Activated T-helper 2 cell treated with anti-CD3 and anti-CD28 coated beads, Interferon-gamma antibody, Interleukin-2, Interleukin-4, amounts not matched to agents 10 μg/mL and 5 μg/mL and 100 μg/mL, durations not matched to agents 14 hours and 24 hours and 36 hours (primary cell): Measurements from ENCODE around the gene EXOG. TPM values are rescaled to one million over a fixed set of nuclear protein-coding genes. Genes with fewer than 3 reads are reported as not detected.

Experiments used
- DNase-seq: peaks from one replicate; pipeline ENCODE4 v3.0.0; 2021; ENCODE audit warnings: low spot score
- H3K27ac Mint-ChIP-seq: one replicate; pipeline ENCODE4 v1.8.0; 2021; ENCODE audit warnings: mixed read lengths
- H3K27me3 Mint-ChIP-seq: one replicate; pipeline ENCODE4 v1.8.0; 2021; ENCODE audit warnings: low read depth, mixed read lengths
- H3K36me3 Mint-ChIP-seq: one replicate; pipeline ENCODE4 v1.8.0; 2021; ENCODE audit warnings: low read depth, mixed read lengths
- H3K4me1 Mint-ChIP-seq: one replicate; pipeline ENCODE4 v1.8.0; 2021; ENCODE audit warnings: low read depth, mixed read lengths
- H3K4me3 Mint-ChIP-seq: one replicate; pipeline ENCODE4 v1.8.0; 2021; ENCODE audit warnings: low read depth, mild to moderate bottlenecking, moderate library complexity, mixed read lengths
- H3K9me3 Mint-ChIP-seq: one replicate; pipeline ENCODE4 v1.8.0; 2021; ENCODE audit warnings: mixed read lengths
- intact Hi-C: fragments of 100-400 bp; cut with micrococcal nuclease; formaldehyde crosslinking; loops from one replicate; pipeline ENCODE4 v1.15.1; 2023
- total RNA-seq: library from RNA; stranded (reverse); gene quantifications from 2 replicates; pipeline ENCODE4 v1.2.3, GENCODE V29; 2022

The EXOG gene
- total RNA-seq, 1 donor from 2014 or later, result 13.7 TPM

DNA sequence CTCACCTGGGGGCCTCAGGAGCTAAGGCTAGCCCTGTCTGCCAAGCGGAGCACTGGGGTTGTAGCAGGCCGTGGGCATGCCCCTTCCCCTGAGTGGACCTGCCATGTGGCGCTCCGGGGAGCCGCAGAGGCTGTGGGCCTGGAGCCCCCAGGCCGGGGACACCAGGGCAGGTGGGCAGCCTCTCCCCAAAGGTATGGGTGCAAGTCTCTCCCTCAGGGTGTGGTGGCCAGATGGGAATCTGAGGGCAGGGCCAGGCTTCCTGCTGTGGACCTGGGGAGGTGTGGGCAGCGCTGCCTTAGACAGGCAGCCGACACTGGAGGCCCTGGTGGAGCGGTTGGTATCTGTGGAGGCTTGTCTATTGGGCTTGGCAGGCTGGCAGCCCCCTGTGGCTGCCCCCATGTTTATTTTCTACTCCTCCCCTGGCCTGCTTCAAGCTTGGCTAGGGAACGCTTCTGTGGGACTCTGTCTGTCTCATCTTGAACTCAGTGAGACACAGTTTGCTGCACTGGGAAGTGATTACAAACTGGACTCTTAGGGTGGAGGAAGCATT is 36.6 kb upstream of the EXOG start:
- H3K27me3 Mint-ChIP-seq, result peaks cover 3% of the 10 kb centered on the region

DNA sequence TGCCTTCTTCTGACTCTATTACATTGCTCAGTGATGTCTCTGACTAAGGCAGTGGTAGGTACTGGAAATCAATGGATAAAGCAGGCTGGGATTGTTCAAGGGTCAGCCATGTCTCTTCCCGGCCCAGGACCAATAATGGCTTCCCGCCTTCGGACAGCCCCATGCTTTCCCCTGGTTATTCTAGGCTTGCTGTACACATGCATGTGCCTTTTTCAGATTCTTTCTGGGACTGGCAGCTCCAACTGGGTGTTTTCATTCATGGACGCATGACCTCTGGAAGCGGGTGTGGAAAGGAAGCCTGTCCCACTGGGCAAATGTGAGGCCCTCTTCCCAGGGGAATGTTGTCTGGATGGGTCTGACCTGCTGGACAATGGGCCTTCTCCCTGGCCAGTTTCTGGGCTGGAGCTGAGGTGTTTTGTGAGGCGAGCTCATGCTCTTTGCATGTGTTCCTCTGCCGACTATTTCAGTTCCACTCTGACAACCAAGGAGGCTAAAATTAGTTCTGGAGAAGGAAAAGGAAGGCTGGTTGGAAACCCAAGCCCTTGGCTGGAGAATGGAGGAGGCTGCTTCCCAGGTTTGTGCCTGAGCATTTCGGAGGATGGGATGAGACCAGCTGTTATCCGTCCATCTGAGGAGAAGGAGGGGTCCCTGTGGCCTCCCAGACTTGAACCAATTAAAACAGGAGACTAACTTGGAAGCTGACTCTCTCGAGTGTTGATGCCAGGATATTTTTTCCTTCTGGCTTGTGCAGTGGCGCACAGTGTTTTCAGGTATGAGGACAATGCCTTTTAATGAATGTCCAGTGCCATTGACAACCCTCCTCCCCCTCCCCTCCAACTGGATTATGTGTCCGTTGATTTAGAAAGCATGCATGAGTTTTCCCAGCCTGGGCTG is 35.5 kb upstream of the EXOG start:
- Mint-ChIP-seq H3K27ac (no peak overlapping the region), H3K4me3 (no peak overlapping the region), H3K4me1 (peaks cover 8% of the 10 kb centered on the region), H3K36me3 (no peaks in the 10 kb centered on the region), H3K27me3 (peaks cover under 1% of the 10 kb centered on the region), H3K9me3 (peaks cover 8% of the 10 kb centered on the region)
- intact Hi-C loops, result no loop called here
- no peak for DNase-seq

More for the DNA sequence above, 36.6 kb upstream of the EXOG start:
- Mint-ChIP-seq H3K36me3 (no peaks in the 10 kb centered on the region), H3K4me1 (peaks cover 11% of the 10 kb centered on the region), H3K4me3 (no peak overlapping the region), H3K9me3 (peaks cover 4% of the 10 kb centered on the region), H3K27ac (no peak overlapping the region)
- DNase-seq, result no peak
- intact Hi-C loops, result no loop called here

DNA sequence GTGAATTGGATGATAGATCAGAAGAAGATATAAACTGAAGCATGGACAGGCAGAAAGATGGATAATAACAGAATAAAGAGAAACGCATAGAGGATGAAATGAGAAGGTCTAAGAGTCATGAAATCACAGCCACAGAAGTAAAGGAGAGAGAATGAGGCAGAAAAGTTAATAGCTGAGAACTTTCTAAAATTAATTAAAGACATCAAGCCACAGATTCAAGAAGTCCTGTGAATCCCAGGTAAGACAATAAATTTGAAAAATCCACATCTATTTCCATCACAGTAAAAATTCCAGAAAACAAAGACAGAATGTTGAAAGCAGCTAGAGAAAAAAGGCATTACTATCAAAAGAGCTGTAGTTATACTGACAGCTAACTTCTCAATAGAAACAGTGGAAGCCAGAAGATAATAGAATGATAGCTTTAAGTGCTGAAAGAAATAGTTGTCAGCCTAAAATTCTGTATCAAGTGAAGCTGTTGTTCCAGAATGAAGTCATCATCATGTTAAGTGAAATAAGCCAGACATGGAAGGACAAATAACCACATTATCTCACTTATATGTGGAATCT is 30.5 kb upstream of the EXOG start:
- no peak for DNase-seq
- Mint-ChIP-seq H3K9me3 (peaks cover 35% of the 10 kb centered on the region), H3K36me3 (peaks cover 11% of the 10 kb centered on the region), H3K27me3 (no peaks in the 10 kb centered on the region), H3K4me3 (no peak overlapping the region), H3K4me1 (no peaks in the 10 kb centered on the region), H3K27ac (no peak overlapping the region)
- intact Hi-C loops, result no loop called here

DNA sequence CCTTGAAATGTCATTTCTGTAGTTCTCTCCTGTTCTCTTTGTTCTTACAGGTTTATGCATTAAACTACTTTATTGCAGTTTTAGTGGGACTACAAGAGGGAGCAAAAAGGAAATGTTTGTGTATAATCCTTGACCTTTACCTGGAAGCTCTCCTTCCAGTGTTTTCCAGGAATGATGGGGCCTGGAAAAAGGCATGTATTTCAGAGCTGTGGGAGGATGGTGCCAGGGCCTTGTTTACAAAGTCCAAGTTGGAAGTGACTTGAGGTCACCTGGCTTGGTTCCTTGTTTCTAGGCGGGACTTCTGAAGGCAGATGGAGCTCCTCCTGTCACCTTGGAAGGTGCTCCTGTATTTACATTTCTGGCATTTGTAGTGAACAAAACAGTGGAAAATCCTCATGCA is 27.4 kb upstream of the EXOG start:
- Mint-ChIP-seq H3K9me3 (peaks cover 35% of the 10 kb centered on the region), H3K27ac (no peak overlapping the region), H3K4me1 (peaks cover 2% of the 10 kb centered on the region), H3K4me3 (no peak overlapping the region), H3K36me3 (peaks cover 11% of the 10 kb centered on the region), H3K27me3 (no peaks in the 10 kb centered on the region)
- no peak for DNase-seq
- intact Hi-C loops, result no loop called here

DNA sequence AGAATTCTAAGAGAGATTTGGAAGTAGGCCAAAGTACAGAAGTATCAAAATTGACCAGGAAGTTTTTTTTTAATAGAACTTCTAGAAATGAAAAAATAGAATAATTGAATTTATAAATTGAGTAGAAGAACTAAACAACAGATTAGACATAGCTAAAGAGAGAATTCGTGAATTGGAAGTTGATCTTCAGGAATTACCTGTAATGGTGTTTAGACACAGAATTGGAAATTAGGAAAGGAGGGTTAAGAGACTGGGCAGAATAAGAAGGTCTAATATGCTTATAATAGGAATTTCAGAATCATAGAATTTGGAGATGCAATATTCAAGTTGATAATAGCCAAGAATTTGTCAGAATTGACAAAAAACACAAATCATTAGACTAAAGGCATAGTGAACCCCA is 26.3 kb upstream of the EXOG start:
- peaks cover 11% of the 10 kb centered on the region for H3K36me3 Mint-ChIP-seq

DNA sequence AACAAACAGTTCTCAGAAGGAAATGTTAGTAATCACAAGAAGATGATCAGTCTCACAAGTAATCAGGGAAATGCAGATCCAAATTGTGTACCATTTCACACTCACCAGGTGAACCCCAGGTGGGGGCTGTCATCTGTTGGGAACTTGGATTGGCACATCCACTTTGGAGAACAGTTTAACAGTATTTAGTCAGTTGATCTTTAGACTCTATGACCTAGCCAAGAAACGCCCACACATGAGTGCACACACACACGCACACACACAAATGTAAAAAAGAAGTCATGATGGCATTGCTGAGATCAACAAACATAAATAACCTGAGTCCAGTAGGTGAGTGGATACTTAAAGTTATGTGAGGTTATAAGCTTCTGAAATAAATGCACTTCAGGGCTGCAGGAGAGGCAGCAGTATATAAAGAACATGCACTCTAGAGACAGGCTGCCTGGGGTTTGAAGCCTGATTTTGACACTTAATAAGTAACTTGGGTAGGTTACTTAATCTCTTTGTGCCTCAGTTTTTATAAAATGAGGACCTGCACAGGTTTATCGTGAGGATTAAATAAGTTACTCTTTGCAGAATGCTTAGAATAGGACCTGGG is 24.8 kb upstream of the EXOG start:
- Mint-ChIP-seq H3K27ac (no peak overlapping the region), H3K4me3 (no peak overlapping the region), H3K27me3 (no peaks in the 10 kb centered on the region), H3K9me3 (peaks cover 23% of the 10 kb centered on the region), H3K36me3 (peaks cover 11% of the 10 kb centered on the region), H3K4me1 (peaks cover 2% of the 10 kb centered on the region)
- intact Hi-C loops, result no loop called here
- no peak for DNase-seq

More for the DNA sequence above, 26.3 kb upstream of the EXOG start:
- no peak overlapping the region for H3K4me3 Mint-ChIP-seq
- no peak for DNase-seq
- H3K4me1 Mint-ChIP-seq, result peaks cover 2% of the 10 kb centered on the region
- H3K9me3 Mint-ChIP-seq, result peaks cover 31% of the 10 kb centered on the region
- no peak overlapping the region for H3K27ac Mint-ChIP-seq
- H3K27me3 Mint-ChIP-seq, result no peaks in the 10 kb centered on the region
- intact Hi-C loops, result no loop called here

DNA sequence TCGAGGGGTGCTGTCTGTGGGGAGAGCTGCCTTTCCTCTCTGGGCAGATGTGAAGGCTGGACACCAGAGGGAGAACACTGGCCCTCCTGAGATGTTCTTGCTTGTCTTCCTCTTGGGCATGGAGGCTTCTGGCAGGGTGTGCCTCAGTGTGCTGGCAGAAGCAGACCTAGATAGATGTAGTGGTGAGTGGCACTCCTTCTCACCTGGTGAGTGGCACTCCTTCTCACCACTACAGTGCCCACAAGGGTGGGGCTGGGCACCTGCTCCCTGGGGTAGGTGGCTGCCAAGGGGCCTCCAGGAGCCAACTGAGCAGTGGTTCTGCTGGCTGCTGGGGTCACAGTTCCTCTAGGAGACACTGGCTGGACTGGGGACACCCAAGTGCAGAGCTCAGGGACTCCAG is 23.8 kb upstream of the EXOG start:
- no peak overlapping the region for H3K4me3 Mint-ChIP-seq
- peaks cover 2% of the 10 kb centered on the region for H3K4me1 Mint-ChIP-seq
- H3K36me3 Mint-ChIP-seq, result peaks cover 11% of the 10 kb centered on the region
- no peaks in the 10 kb centered on the region for H3K27me3 Mint-ChIP-seq
- DNase-seq, result no peak
- H3K27ac Mint-ChIP-seq, result no peak overlapping the region
- intact Hi-C loops, result no loop called here
- H3K9me3 Mint-ChIP-seq, result peaks cover 23% of the 10 kb centered on the region

DNA sequence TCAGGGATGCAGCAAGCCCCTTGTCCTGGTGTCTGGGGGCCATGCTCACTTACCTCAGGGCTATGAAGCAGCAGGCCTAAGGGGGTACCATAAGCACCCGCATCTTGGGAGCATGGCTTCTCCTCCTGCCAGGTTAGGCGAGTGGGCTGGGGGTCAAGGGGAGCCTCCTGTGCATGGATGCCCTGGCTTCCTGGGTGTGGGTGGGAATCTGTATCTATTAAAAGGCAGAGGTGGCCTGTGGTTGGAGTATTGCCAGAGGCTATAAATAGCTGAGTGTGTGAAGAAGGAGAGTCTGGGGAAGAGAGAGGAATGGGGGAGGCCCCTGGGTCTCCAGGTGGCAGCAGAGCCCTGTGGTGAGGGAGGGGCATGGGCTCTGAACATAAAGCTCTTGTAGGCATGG is 22.9 kb upstream of the EXOG start:
- Mint-ChIP-seq H3K27me3 (no peaks in the 10 kb centered on the region), H3K27ac (no peak overlapping the region), H3K9me3 (peaks cover 23% of the 10 kb centered on the region), H3K4me3 (no peak overlapping the region), H3K36me3 (peaks cover 11% of the 10 kb centered on the region), H3K4me1 (peaks cover 2% of the 10 kb centered on the region)
- intact Hi-C loops, result no loop called here
- no peak for DNase-seq

DNA sequence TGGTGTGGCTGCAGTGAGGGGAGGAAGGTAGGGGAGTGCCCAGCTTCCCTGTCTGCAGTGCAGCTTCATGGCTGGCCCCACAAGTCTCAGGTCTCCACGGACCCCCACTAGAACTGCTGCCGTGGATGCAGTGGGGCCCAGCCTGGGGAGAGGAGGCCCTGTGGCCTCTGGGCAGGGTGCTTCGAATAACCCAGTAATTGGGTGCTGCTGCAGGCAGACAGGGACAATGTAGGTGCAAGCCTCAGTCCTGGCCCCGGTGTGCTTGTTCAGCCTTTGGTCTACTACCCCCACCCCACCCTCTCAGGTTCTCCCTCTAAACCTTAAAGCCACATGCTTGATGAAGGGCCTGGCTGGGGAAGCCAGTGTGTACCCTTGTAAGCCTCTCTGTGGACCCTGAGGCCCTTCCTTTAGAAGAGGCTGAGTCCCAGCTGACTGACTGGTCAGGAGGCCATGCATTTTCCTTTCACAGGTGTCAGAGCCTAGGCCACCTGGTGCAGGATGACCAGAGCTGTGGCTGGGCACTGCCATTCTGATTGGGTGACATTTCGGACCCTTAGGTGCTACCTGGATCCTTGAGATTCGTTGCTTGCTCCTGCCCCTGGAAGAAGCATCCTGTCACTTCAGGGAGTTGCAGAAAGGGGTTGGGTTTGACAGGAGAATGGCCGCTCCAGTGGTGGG is 21.1 kb upstream of the EXOG start:
- intact Hi-C loops, result loop anchor here (5.0 kb wide), 1 partner anchor 503 kb away; no protein-coding TSS in a partner anchor
- Mint-ChIP-seq H3K4me3 (no peak overlapping the region), H3K36me3 (peaks cover 7% of the 10 kb centered on the region), H3K9me3 (peaks cover 6% of the 10 kb centered on the region), H3K4me1 (peaks cover 4% of the 10 kb centered on the region), H3K27me3 (no peaks in the 10 kb centered on the region), H3K27ac (no peak overlapping the region)
- DNase-seq, result no peak

DNA sequence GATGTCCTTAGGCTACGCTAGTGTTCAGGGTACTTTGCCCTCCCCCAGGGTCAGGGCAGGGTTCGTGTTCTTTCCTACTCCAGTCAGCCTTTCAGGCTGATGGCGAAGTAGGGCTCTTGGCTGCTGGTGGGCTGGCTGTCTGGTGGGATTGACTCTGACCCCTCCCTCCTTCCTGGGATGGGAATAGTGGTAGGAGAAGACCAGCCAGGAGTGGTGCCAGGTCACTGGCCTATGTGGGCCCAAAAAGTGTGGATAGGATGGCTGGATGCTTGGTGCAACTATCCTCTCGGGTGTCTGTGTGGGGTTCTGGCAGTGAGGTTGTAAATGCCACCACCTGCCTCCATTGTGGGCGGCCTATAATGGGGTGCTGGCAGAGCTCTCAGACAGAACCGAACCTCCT is 20.4 kb upstream of the EXOG start:
- Mint-ChIP-seq H3K27ac (no peak overlapping the region), H3K9me3 (no peaks in the 10 kb centered on the region), H3K36me3 (peaks cover 11% of the 10 kb centered on the region), H3K4me3 (no peak overlapping the region), H3K27me3 (no peaks in the 10 kb centered on the region), H3K4me1 (peaks cover 4% of the 10 kb centered on the region)
- DNase-seq, result no peak
- intact Hi-C loops, result loop anchor here (5.0 kb wide), 1 partner anchor 503 kb away; no protein-coding TSS in a partner anchor

DNA sequence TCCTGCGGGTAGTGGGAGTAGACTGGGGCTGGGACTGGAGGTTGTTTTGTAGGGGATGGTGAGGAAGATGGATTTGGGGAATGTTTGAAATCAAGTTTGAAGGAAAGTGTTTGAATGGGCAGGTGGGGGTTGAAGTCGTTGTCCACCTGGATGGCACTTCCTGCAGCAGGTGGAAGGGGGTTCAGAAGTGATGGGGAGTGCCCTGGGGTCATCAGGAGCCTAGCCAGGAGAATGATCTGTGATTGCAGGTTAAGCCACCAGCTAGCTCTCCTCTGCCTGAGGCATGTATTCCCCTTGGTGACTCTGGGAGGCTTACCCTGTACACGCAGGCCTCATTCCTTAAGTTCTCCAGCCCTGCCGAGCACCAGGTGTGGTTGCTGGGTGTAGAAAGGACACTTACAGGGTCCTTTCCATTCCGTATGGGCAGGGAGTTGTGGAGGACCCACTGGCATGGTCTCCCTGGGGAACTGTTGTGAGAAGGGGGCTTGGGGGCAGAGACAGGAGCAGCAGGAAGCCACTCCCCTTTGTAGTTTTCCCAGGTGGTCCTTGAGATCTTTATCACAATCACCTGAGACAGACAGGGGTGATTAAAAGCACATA is 19.9 kb upstream of the EXOG start:
- H3K4me3 Mint-ChIP-seq, result no peak overlapping the region
- no peak overlapping the region for H3K27ac Mint-ChIP-seq
- peaks cover 13% of the 10 kb centered on the region for H3K36me3 Mint-ChIP-seq
- H3K27me3 Mint-ChIP-seq, result no peaks in the 10 kb centered on the region
- DNase-seq, result no peak
- H3K4me1 Mint-ChIP-seq, result peaks cover 4% of the 10 kb centered on the region
- no peaks in the 10 kb centered on the region for H3K9me3 Mint-ChIP-seq
- intact Hi-C loops, result loop anchor here (5.0 kb wide), 1 partner anchor 504 kb away; no protein-coding TSS in a partner anchor
